Body of pancreas (tissue), 4 donors: ENCODE measurements around the gene KIAA1217.

Source experiments
- CTCF ChIP-seq, 7 experiments: fragments of 450-650 bp in 4 of 7; fragments of 200-600 bp in 3 of 7; sonication (generic) in 3 of 7; IDR thresholded peaks; one replicate each; pipeline ENCODE4 v1.5.1; 2016 to 2019; ENCODE audit warnings: antibody characterized with exemption in 7 of 7
- POLR2A ChIP-seq, 3 donors: fragments of 450-650 bp; IDR thresholded peaks; one replicate each; pipeline ENCODE4 v1.6.1; 2016; ENCODE audit warnings: antibody characterized with exemption in 3 of 3, mild to moderate bottlenecking in 2 of 3

- no peak for TF ChIP-seq POLR2A (IDR thresholded peaks at IDR 0.05)
- no peak for TF ChIP-seq CTCF (IDR thresholded peaks at IDR 0.05)
Measured at GRCh38 chr10:24229909-24230308, 21.0 kb downstream of the KIAA1217 start.
